Hepatocyte (in vitro differentiated cells): Measurements from ENCODE around the gene TREML1.

Experiments
- EZH2 ChIP-seq: fragments of 200-600 bp; sonication (generic); IDR thresholded peaks from 2 replicates; pipeline ENCODE4 v1.6.1; 2016; ENCODE audit warnings: antibody characterized with exemption, mild to moderate bottlenecking, borderline replicate concordance
- EZH2phosphoT487 ChIP-seq: fragments of 200-600 bp; sonication (generic); IDR thresholded peaks from one replicate; pipeline ENCODE4 v1.6.1; 2018; ENCODE audit warnings: antibody characterized with exemption, mild to moderate bottlenecking, low read depth, moderate library complexity; ENCODE audit not compliant: unreplicated experiment, severe bottlenecking
- TF ChIP-seq, protein P1 (sequence below): fragments of 200-600 bp; sonication (generic); IDR thresholded peaks from 2 replicates; pipeline ENCODE4 v1.5.1; 2016; ENCODE audit warnings: antibody characterized with exemption, mild to moderate bottlenecking; ENCODE audit not compliant: poor library complexity

DNA sequence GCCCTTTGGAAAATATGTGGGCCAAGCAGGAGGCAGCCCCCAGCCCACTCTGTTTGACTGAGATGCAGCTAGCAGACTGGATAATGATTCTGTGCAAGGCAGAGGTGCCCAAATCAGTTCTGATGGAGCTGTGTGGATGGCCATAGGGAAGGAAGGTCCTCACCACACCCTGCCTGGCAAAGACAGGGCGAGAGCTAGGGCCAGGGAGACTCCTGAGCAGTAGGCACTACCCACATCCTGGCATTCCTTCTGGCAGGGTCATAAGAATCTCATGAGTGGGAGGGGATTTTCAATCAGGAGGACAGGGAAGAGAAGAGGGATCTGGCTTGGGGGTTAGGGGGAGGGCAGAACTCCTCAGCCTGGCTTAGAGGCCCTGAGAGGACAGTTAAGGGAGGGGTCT is 27.4 kb upstream of the TREML1 start:
- no peak for TF ChIP-seq EZH2
- TF ChIP-seq EZH2phosphoT487: no peak
- TF ChIP-seq, protein P1, sequence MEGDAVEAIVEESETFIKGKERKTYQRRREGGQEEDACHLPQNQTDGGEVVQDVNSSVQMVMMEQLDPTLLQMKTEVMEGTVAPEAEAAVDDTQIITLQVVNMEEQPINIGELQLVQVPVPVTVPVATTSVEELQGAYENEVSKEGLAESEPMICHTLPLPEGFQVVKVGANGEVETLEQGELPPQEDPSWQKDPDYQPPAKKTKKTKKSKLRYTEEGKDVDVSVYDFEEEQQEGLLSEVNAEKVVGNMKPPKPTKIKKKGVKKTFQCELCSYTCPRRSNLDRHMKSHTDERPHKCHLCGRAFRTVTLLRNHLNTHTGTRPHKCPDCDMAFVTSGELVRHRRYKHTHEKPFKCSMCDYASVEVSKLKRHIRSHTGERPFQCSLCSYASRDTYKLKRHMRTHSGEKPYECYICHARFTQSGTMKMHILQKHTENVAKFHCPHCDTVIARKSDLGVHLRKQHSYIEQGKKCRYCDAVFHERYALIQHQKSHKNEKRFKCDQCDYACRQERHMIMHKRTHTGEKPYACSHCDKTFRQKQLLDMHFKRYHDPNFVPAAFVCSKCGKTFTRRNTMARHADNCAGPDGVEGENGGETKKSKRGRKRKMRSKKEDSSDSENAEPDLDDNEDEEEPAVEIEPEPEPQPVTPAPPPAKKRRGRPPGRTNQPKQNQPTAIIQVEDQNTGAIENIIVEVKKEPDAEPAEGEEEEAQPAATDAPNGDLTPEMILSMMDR: no peak
